GM12878 (cell line): ENCODE results near the gene B3GNT9. TPM values are rescaled to one million over a fixed set of nuclear protein-coding genes. Genes with fewer than 3 reads are reported as not detected.

Source experiments
- CEBPB ChIP-seq, 2 experiments: fragments of 150-350 bp in 1 of 2; IDR thresholded peaks; 2 replicates each; pipeline ENCODE4 v1.6.1; 2012 to 2014; ENCODE audit warnings: low read depth in 2 of 2, low read length in 2 of 2, borderline replicate concordance in 1 of 2, inconsistent platforms in 1 of 2
- CEBPZ ChIP-seq: fragments of 150-350 bp; IDR thresholded peaks from 2 replicates; pipeline ENCODE4 v1.6.1; 2016; ENCODE audit warnings: low read depth, low read length
- E4F1 ChIP-seq: fragments of 450-650 bp; IDR thresholded peaks from 2 replicates; pipeline ENCODE4 v1.6.1; 2018; ENCODE audit warnings: borderline replicate concordance, mild to moderate bottlenecking; ENCODE audit not compliant: partially characterized antibody
- EGR1 ChIP-seq, 2 experiments: IDR thresholded peaks; 1 replicate in 1 of 2; 2 replicates in 1 of 2; pipeline ENCODE4 v1.6.1; 2011 to 2012; ENCODE audit warnings: low read depth in 2 of 2, low read length in 2 of 2, borderline replicate concordance in 1 of 2, mild to moderate bottlenecking in 1 of 2, moderate library complexity in 1 of 2
- GABPA ChIP-seq: IDR thresholded peaks from 2 replicates; pipeline ENCODE4 v1.6.1; 2014; ENCODE audit warnings: antibody characterized with exemption, low read depth, mild to moderate bottlenecking, inconsistent platforms
- IKZF1 ChIP-seq: fragments of 450-650 bp; conservative IDR thresholded peaks from 2 replicates; pipeline ENCODE4 v1.6.1; 2017; ENCODE audit warnings: antibody characterized with exemption, mild to moderate bottlenecking
- IKZF2 ChIP-seq, 2 experiments: fragments of 450-650 bp; IDR thresholded peaks; 2 replicates each; pipeline ENCODE4 v1.6.1; 2017; ENCODE audit warnings: mild to moderate bottlenecking in 2 of 2, moderate library complexity in 2 of 2
- KDM1A ChIP-seq: fragments of 200-600 bp; sonication (generic); IDR thresholded peaks from 2 replicates; pipeline ENCODE4 v1.6.1; 2016; ENCODE audit warnings: borderline replicate concordance
- LARP7 ChIP-seq: fragments of 450-650 bp; IDR thresholded peaks from 2 replicates; pipeline ENCODE4 v1.6.1; 2017; ENCODE audit warnings: mild to moderate bottlenecking
- MAX ChIP-seq: IDR thresholded peaks from 2 replicates; pipeline ENCODE4 v1.6.1; 2012; ENCODE audit warnings: low read depth, low read length, improper control_type of control experiment
- MLLT1 ChIP-seq: fragments of 450-650 bp; IDR thresholded peaks from 2 replicates; pipeline ENCODE4 v1.6.1; 2016; ENCODE audit warnings: mild to moderate bottlenecking
- MTA3 ChIP-seq: IDR thresholded peaks from 2 replicates; pipeline ENCODE4 v1.6.1; 2012; ENCODE audit warnings: low read length, inconsistent platforms, borderline replicate concordance
- MXI1 ChIP-seq: fragments of 150-350 bp; IDR thresholded peaks from 2 replicates; pipeline ENCODE4 v1.6.1; 2011; ENCODE audit warnings: low read depth, mild to moderate bottlenecking, inconsistent platforms, low read length, improper control_type of control experiment
- MYC ChIP-seq: IDR thresholded peaks from 2 replicates; pipeline ENCODE4 v1.6.1; 2011; ENCODE audit warnings: mild to moderate bottlenecking, low read length, moderate library complexity, inconsistent platforms; ENCODE audit not compliant: insufficient read depth, insufficient replicate concordance, insufficient read length, severe bottlenecking
- NFXL1 ChIP-seq: fragments of 450-650 bp; IDR thresholded peaks from 2 replicates; pipeline ENCODE4 v1.6.1; 2017; ENCODE audit warnings: antibody characterized with exemption, mild to moderate bottlenecking, borderline replicate concordance
- PAX5 ChIP-seq: IDR thresholded peaks from 2 replicates; pipeline ENCODE4 v1.6.1; 2011; ENCODE audit warnings: low read depth, low read length, borderline replicate concordance
- PAX8 ChIP-seq: fragments of 450-650 bp; IDR thresholded peaks from 2 replicates; pipeline ENCODE4 v1.6.1; 2017; ENCODE audit warnings: mild to moderate bottlenecking, moderate library complexity
- POLR2A ChIP-seq: IDR thresholded peaks from 2 replicates; pipeline ENCODE4 v1.6.1; 2011; ENCODE audit warnings: low read depth, mild to moderate bottlenecking, low read length
- RB1 ChIP-seq: fragments of 450-650 bp; formaldehyde crosslinking; IDR thresholded peaks from 2 replicates; pipeline ENCODE4 v1.6.1; 2017; ENCODE audit warnings: mild to moderate bottlenecking, borderline replicate concordance
- RELA ChIP-seq: fragments of 450-650 bp; IDR thresholded peaks from 2 replicates; pipeline ENCODE4 v1.8.0; 2014; ENCODE audit warnings: borderline replicate concordance; ENCODE audit not compliant: partially characterized antibody
- SIN3A ChIP-seq: IDR thresholded peaks from 2 replicates; pipeline ENCODE4 v1.6.1; 2012; ENCODE audit warnings: low read depth, low read length, improper control_type of control experiment
- SUPT20H ChIP-seq: IDR thresholded peaks from 2 replicates; pipeline ENCODE4 v1.6.1; 2011; ENCODE audit warnings: low read depth, mild to moderate bottlenecking, low read length, moderate library complexity, borderline replicate concordance; ENCODE audit not compliant: control insufficient read depth
- ZNF217 ChIP-seq: fragments of 450-650 bp; IDR thresholded peaks from 2 replicates; pipeline ENCODE4 v1.6.1; 2017; ENCODE audit warnings: antibody characterized with exemption, mild to moderate bottlenecking
- ZZZ3 ChIP-seq: IDR thresholded peaks from 2 replicates; pipeline ENCODE4 v1.6.1; 2011; ENCODE audit warnings: low read depth; ENCODE audit not compliant: control insufficient read depth, insufficient read length
- polyA plus RNA-seq, 11 experiments: library from polyadenylated mRNA; depleted of rRNA in 4 of 11; unstranded in 6 of 11; stranded (reverse) in 5 of 11; fragments of >200 nt; fragmentation: Nextera tagmentation in 4 of 11; fragmentation: Illumina TruSeq in 1 of 11; extraction: Ambion mirVana in 4 of 11; extraction: Trizol in 1 of 11; gene quantifications; 1 replicate in 1 of 11; 2 replicates in 10 of 11; pipeline versions ENCODE4 v1.2.1 to v1.2.3, GENCODE V29; 2011 to 2016; ENCODE audit warnings: inconsistent platforms in 2 of 11, missing spikeins in 2 of 11, low read depth in 1 of 11
- total RNA-seq, 4 experiments: library from RNA; depleted of rRNA in 3 of 4; stranded (reverse); fragments of >200 nt in 3 of 4; fragmentation: Illumina TruSeq in 1 of 4; extraction: Trizol in 1 of 4; gene quantifications; 2 replicates each; pipeline versions ENCODE4 v1.2.1 to v1.2.3, GENCODE V29; 2013 to 2021

B3GNT9 gene
- total and polyA plus RNA-seq, 10 of the 15 experiments (the other 5 are each of a cell fraction or from before 2014, with no cell fraction given) = 0.08 to 5.0 (median 1.9) TPM

GRCh38 chr16:67150047-67150832 is 558 bp downstream of the B3GNT9 start (continued):
- TF ChIP-seq CEBPZ = no peak
- no peak for TF ChIP-seq RB1
- no peak for TF ChIP-seq MXI1
- TF ChIP-seq RELA = no peak
- no peak for TF ChIP-seq SUPT20H
- TF ChIP-seq LARP7 = no peak; the same call in 1 of the 2 replicates
- TF ChIP-seq ZNF217 = 0 out of 2 replicates have a peak, but pooled peaks have one; percentile 37
- TF ChIP-seq MYC = no peak
- no peak for TF ChIP-seq E4F1
- TF ChIP-seq IKZF1 = peak; percentile 90
- no peak for TF ChIP-seq SIN3A
- TF ChIP-seq CEBPB (IDR thresholded peaks at IDR 0.05; ENCODE audit: borderline replicate concordance in 1 of 2, low read depth in 2 of 2, low read length in 2 of 2) = no peak
- TF ChIP-seq MTA3 = no peak
- no peak for TF ChIP-seq PAX8
- no peak for TF ChIP-seq MAX
- TF ChIP-seq ZZZ3 = no peak
- no peak for TF ChIP-seq NFXL1
- TF ChIP-seq GABPA = no peak
- peak in 1 of 2 experiments; percentile 55; a peak in 1 of 3 replicates for TF ChIP-seq EGR1 (IDR thresholded peaks at IDR 0.05; ENCODE audit: borderline replicate concordance in 1 of 2, low read depth in 2 of 2, low read length in 2 of 2)
- no peak for TF ChIP-seq KDM1A
- no peak for TF ChIP-seq PAX5
- no peak for TF ChIP-seq IKZF2 (IDR thresholded peaks at IDR 0.05)
- no peak for TF ChIP-seq POLR2A
- TF ChIP-seq MLLT1 = no peak
